Hematopoietic multipotent progenitor cell treated with erythropoietin and hydrocortisone succinate and interleukin-3 and kit ligand, for 6 days (in vitro differentiated cells): ENCODE data around the gene LCNL1.

Source experiments
- DNase-seq: peaks from one replicate; pipeline ENCODE4 v3.0.0-alpha.2; 2015

The LCNL1 gene

GRCh38 chr9:136982232-136983051, at the start of gene LCNL1:
Gene LCNL1, plus strand, starts transcription at chr9:136982993. Its CDS starts 594 bp downstream, at chr9:136983587.
- no peak for DNase-seq

- no peak for DNase-seq
Measured at GRCh38 chr9:136934277-136934676, 48.5 kb upstream of the LCNL1 start.

- no peak for DNase-seq
Measured at GRCh38 chr9:136935651-136936050, 47.1 kb upstream of the LCNL1 start.

GRCh38 chr9:136936645-136937170, 46.1 kb upstream of the LCNL1 start:
- no peak for DNase-seq

DNA sequence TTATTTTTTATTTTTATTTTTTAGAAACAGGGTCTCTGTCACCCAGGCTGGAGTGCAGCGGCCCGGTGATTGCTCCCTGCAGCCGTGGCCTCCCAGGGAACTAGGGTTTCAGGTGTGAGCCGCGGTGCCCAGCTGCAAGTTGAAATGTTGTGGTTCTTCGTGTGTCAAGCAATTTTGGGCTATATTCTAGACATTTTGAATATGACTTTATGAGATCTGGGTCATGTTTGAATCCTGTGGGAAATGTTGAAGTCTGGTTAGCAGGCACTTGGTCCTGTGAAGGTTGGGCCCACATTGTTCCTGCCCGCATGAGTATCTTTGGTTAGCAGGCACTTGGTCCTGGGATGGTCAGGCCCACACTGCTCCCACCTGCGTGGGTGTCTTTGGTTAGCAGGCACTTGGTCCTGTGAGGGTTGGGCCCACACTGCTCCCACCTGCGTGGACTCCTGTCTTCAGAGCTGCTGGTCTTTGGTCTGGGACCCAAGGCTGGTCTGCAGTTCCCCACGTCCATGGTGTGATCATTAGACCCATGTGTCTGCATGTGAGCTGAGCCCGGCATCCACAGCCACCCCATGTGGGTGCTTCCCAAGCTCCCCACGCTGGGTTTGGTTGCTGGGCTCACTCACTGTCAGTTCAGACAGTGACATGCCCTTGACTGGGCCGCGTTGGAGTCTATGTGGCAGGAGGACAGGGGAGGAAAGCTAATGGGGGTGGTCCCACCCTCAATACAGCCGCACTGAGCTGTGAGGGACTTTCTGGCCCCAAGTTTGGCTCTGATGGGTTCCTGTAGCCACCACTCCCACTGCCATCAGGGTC, 45.4 kb upstream of the LCNL1 start:
- DNase-seq: no peak

DNA sequence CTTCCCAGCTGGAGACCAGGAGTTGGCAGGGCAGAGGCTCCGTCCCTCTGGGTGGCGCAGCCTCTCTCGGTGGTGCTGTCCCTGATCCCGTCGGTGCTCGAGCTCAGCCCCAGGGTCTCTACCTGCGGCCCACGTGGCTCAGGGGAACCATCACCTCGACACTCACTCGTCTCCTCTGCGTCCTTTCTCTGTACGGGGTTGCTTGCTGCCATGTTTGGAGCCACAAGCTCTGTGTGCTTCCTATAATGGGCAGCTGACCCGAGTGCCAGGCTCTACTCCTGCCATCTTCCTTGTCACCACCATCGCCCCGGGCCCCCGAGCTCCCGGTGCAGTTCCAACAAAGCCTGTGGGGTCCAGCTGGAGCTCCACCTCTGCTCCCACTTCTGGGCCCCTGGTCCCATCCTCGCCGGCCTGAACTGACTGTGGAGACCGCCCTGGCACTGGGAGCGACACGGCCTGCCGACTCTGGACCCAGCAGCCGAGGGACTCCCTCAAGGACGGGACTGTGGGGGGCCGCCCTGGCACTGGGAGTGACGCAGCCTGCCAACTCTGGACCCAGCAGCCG, 43.3 kb upstream of the LCNL1 start:
- DNase-seq: no peak

DNA sequence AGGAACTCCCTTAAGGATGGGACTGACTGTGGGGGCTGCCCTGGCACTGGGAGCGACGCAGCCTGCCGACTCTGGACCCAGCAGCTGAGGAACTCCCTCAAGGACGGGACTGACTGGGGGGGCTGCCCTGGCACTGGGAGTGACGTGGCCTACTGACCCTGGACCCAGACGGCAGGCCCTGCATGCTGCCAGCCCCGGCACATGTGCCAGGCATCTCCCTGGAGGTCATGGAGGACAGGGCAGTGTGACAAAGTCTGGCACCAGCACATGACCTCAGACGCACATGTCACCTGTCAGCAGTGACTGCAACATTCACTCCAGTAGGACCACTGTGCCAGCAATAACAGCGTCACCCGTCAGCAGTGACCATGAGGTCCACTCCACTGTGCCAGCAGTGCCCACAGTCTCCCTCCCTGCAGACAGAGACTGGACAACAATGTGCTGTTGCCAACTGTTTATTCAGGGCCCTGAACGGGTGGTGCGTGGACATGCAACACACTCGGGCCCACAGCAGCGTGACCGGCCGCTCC, 42.7 kb upstream of the LCNL1 start:
- DNase-seq: no peak

- DNase-seq: no peak
Measured at GRCh38 chr9:136940526-136941230, 42.1 kb upstream of the LCNL1 start.

GRCh38 chr9:136941231-136942111, 41.3 kb upstream of the LCNL1 start:
- no peak for DNase-seq

DNA sequence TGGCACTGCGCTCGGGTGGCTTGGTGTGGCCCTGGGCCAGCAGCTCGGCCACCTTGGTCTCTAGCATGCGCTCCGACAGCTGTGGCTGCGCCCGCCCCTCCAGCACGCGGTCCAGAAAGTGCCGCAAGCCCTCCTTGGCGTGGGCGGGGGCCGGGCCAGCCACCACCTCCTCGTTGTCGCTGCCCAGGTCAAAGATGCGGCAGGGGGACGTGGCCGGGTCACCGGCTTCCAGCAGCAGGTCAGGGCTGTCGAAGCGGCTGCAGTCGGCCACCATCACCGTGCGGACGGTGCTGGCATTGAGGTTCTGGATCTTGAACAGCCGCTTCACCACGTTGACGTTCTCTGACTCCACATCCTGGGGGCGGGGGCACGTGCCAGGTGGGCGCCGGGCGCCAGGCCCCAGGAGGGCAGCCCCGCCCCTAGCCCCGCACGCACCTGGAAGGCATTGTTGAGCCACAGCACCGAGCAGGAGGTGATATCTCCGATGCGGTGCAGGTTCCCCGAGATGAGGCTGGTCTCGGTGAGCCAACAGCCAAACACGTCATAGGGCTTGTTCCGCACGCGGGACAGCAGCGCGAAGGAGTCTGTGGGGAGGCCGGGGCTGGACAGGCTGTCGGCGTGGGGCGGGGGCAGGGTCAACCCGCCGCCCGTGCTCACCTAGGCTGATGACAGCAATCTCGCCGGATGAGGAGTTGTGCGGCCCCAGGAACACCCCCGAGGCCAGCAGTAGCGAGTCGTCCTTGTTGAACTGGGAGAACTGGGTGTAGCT, 40.5 kb upstream of the LCNL1 start:
- no peak for DNase-seq

GRCh38 chr9:136942881-136943230, 39.9 kb upstream of the LCNL1 start:
- no peak for DNase-seq

DNA sequence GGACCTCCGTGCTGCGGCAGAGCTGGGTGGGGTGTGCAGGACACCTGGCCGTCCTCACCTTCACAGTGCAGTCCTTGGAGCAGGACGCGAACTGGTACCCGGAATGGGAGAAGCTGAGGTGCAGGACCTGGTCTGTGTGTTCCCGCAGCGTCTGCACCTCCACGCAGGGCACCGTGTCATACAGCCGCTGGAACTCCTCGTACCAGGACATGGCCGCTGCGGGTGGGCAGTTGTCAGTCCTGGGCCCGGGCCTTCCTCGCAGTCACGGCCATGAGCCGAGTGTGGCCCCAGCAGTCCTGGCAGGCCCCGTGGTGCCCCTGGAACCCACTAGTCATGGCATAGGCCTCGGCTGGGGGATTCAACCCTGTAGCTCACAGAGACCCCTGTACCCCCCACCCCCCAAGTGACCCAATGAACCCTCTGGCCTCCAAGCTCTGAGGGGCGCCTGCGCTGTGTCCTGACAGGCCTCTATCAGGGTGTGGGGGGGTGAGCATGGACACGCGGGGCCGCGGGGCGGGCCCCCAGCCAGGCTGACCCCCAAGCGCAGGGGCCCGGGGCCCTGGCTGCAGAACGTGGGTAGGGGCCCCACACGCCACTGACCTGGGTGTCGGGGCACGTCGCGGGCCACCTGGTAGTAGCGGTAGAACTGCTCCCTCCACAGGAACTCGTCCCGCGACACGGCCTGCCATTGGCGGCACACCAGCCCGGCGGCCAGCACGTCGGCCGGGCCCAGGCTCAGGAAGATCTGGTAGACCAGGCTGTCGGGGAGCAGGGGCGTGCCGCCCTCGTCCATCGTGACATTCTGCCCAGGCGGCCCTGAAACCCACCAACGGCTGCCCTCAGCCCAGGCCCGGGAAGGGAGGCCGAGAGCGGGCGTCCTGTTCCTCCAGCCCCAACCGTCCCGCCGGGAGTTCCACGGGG, 39.2 kb upstream of the LCNL1 start:
- peak; percentile 58 for DNase-seq

- DNase-seq: peak; percentile 62
Measured at GRCh38 chr9:136944212-136944518, 38.6 kb upstream of the LCNL1 start.

DNA sequence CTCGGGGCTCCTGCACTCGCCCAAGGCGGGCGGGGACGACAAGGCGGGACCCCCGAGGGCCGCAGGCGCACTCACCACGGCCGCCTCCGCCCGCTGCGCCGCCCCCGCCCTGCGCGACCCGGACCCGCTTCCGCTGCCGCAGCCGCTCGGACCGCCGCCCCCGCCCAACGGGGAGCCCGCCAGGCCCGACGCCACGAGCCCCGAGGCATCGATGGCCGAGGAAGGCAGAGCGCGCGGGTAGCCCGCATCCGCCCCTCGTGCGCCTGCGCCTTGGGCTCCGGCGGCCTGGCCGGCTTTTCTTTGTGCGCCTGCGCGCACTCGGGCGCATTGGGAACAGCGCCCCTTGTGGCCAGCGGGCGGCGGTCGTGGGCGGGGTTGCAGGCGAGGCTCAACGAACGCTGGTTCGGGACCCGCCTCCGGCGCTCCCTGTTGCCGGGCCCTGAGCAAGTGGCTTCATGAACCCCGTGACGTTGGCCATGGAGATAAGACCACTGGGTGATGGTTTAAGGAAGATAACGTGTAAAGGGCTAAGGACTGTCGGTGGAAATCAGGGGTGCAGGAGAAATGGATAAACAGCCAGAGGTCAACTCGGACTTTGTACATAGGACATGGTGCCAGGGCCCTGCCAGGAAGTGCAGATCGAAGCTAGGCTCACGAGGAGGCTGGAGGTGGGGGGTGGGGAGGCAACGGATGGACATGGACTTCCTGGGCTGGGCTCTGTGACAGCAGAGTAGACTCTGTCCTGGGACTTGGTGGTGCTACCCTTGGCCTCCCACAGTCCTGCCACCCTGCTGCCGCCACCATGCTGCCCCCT, 38.1 kb upstream of the LCNL1 start, which contains the start of the genes C8G and FBXW5:
TSS of gene C8G (plus strand) at position 725 of the 814 bp plus-strand sequence. CDS start at position 803, 78 bp downstream.
TSS of gene FBXW5 (minus strand) at position 220 of the 814 bp plus-strand sequence. CDS start 655 bp downstream, outside the sequence.
- peak; percentile 96 for DNase-seq

GRCh38 chr9:136945333-136946227, 37.2 kb upstream of the LCNL1 start:
- no peak for DNase-seq

GRCh38 chr9:136946228-136947027, 36.4 kb upstream of the LCNL1 start:
- no peak for DNase-seq
